ENCODE data around the gene SERTAD1.
A peak's percentile ranks its signal among the peaks of the same experiment; 100 is the strongest.
"Not testable (repeated sequence)": the region's sequence is repeated elsewhere in the genome, so short reads cannot be mapped to it uniquely, and the experiment has no call there.

SERTAD1 gene

GRCh38 chr19:40421993-40422747 lies 3.6 kb downstream of the SERTAD1 start:
- DNase-seq, result no peak

- DNase-seq, result peak; percentile 69 to 78
Observed at GRCh38 chr19:40420766-40421765, 4.7 kb downstream of the SERTAD1 start.

GRCh38 chr19:40420451-40420765 lies 5.4 kb downstream of the SERTAD1 start:
- no peak for DNase-seq

DNA sequence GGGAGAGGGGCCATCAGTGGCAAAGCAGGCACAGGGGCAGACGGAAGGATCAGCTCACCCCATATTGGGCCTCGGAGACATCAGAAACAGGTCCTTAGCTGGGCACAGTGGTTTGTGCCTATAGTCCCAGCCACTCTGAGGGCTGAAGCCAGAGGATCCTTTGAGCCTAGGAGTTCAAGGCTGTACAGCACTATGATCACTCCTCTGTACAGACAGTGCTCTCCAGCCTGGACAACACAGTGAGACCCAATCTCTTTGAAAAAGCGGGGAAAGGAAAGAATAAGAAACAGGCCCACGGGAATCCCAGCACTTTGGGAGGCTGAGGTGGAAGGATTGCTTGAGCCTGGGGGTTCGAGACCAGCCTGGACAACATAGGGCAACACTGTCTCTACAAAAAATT lies 6.0 kb downstream of the SERTAD1 start:
- no peak for DNase-seq

DNA sequence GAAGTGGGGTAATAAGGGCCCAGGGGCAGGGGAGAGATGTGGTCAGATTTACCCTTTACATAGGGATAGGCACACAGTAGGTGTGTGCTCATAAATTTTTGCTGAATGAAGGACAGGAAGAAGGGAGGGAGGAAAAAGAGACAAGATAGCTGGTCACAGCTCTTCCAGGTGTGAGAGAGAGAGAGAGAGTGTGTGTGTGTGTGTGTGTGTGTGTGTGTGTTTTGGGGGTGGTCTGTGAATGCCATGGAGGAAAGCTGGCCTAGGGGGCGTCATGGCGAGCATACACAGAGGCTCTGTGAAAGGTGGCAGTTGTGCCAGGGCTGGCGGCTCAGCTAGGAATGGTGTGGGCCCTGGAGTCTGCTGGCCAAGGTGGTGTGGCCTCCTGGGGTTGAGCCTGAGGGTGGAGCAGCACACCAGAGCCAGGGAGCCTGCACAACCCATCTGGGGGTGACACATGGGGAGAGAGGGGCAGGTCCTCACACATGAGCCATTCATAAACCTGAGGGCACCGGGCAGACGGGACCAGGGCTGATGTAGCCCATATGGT lies 6.7 kb downstream of the SERTAD1 start:
- no peak for DNase-seq

GRCh38 chr19:40418040-40418439 lies 7.8 kb downstream of the SERTAD1 start:
- no peak for DNase-seq

DNA sequence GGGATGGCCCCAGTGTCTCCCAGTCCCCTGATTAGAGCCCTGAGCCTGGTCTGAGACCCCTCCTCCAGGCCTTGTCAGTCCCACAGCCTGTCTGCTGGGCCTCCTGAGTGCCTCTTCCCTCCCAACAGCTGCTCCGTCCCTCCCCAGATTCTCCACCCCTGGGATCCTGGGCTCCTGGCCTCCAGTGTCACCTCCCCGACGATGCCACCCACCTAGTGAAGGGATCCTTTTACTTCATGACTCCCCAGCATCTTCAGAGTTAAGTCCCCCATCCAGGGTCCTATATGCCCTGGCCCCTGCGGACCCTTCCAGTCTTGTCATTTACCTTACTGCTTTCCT lies 8.2 kb downstream of the SERTAD1 start:
- DNase-seq, result no peak

GRCh38 chr19:40416918-40417642 lies 8.7 kb downstream of the SERTAD1 start:
- DNase-seq, result no peak

GRCh38 chr19:40415768-40416167 lies 10.0 kb downstream of the SERTAD1 start:
- DNase-seq, result no peak

DNA sequence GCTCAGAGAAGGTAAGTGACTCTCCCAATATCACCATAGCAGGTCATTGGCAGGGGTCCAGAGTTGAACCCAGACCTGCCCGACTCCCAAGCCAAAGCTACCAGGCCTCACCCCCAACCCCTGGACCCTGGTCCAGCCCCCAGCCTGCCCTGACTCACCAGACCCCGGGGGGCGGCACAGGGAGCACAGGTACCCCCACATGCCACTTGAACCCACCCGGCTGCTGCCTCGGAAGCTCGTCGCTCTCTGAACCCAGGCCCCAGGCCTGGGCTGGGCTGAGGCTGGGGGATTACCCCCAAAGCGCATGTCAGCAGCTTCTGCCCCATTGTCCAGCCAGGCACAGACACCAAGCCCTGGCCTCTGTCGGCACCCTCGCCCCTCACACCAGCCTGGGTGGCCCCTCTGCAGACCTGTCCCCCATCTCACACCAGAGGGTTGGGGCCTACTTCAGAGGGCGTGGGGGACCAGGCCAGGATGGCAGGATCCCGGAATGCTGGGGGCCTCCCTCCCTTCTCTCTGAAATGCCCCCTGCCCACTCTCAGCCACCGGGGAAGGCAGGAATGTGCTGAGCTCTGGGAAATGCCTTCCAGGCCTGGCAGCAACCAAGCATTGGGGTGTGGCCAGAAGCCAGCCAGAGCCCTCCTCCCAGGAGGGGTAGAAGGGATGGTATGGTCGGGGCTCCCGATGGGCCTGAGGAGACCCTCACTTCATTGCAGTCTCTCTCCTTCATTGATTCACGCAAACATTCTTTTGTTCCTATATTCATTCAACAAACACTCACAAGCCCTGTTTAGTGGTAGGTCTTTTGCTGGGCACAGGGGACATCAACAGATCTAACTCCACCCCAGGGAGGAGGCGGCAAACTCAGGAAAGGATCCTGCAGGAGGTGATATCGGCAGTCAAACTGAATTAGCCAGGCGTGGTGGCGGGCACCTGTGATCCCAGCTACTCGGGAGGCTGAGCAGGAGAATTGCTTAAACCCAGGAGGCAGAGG lies 11.0 kb downstream of the SERTAD1 start:
- no peak for DNase-seq

DNA sequence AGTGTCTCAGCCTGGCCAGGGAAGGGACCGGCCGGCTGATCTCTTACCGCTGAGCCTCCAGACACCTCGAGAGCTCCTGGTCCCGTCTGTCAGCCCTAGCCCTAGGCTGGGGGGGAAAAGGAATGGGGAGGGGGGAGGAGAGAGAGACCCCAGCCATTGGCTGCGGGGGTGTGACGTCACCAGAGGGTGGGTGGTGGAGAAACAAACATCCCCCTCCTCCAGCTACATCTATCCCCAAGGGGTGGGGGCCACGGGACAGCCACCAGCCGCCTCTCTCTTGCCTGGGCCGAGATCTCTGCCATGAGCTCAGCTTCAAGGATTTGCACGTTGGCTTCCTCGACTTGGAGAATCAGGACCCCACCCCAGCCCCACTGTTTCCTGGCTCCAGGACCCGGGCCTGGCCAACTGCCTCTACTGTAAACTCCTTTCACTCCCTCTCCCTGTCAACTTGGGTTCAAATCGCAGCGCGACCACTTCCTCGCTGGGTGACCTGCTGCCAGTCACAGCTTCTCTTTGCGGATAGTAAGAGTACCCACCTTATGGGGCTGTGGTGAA lies 12.4 kb downstream of the SERTAD1 start, which contains the start of gene PRX:
TSS of gene PRX (minus strand) at position 88 of the 555 bp plus-strand sequence. CDS start 5,446 bp downstream, outside the sequence.
- no peak for DNase-seq

- no peak for DNase-seq
Observed at GRCh38 chr19:40412866-40413265, 12.9 kb downstream of the SERTAD1 start.

- DNase-seq, result no peak
Observed at GRCh38 chr19:40411958-40412499, 13.8 kb downstream of the SERTAD1 start.

DNA sequence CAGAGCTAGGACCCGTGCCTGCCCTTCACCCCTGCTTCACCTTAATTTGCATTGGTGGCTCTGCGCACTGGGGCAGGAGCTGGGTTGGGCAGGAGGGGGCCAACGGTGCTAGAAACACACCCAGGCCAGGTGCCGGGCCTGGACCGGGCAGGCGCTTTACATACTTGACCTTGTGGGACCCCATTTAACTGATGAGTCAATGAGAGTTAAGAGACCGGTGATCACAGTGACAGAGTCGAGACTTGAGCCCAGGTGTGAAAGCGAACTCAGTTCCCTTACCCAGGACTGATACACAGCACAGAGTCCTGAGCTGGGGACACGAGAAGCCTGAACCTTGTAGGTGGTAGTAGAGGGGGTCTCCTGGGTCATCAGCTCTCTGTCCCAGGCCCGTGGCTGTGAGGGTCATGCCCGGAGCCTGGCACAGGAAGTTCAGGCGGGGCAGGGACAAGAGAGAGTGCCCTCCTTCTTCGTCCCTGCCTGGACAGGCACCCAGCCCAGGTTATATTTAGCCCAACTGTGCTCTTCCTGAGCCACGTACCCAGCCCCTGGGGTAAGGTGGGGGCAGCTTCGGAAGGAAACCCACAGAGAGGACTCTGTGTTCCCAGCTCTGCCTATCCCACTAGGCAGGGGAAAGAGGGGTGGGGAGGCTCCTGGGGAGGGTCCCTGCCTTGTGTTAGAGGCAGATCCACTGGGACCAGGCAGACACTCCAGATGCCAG lies 14.5 kb downstream of the SERTAD1 start:
- no peak for DNase-seq

DNA sequence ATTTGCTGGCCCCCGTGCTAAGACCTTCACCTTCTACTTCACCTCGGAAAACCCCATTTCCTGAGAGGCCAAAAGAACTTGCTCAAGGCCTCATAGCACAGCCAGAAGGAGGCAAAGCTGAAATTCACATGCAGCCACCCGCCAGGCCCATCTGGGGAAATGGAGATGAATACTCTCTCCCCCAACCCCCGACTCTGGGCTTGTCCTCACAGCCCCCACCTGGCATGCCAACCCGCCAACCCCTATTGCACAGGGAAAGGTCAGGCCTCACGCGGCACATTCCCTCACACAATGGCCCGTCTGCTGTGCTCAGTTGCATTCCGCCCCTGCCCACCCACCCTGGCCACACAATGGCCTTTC lies 15.8 kb downstream of the SERTAD1 start:
- no peak for DNase-seq

DNA sequence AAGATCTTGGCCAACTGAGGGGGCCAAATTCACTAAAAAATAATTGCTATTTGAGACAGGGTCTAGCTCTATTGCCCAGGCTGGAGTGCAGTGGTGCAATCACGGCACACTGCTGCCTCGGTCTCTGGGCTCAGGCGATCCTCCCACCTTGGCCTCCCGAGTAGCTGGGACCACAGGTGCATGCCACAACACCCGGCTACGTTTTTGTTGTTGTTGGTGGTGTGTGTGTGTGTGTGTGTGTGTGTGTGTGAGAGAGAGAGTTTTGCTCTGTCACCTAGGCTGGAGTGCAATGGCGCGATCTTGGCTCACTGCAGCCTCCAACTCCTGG lies 17.2 kb downstream of the SERTAD1 start:
- DNase-seq, result not testable (repeated sequence)

GRCh38 chr19:40407714-40408597 lies 17.8 kb downstream of the SERTAD1 start:
- DNase-seq, result no peak

DNA sequence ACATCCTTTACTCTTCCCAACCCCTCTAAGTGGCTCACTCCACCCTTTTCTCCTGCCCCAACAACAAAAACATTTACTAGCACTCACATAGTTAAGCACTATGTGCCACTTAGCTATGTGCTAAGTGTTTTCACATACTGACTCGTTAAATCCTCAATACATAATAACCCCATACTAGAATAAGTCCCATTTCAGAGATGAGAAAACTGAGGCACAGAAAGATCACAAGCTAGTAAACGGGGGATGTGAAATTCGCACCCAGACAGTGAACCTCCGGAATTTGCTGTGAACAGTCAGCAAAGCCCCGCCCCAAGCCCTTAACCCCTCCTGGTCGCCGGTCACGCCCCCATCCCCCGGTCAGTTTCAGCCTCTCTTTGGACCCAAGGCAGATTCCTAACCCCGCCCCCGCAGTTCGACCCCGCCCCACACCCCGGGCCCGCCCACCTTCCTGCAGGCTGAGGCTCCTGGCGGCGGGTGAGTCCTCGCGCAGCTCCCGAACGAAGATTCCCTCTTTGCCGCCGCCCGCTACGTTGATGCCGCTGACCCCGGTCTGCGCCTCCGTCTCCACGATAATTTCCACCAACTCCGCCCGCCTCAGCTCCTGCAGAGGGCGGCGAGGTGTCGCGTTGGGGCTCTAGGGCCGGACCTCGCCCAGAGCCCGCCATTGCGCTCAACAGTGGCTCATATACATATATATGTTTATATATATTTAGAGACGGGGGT lies 22.4 kb downstream of the SERTAD1 start:
- DNase-seq, result peak; percentile 88

GRCh38 chr19:40400559-40400958 lies 25.2 kb downstream of the SERTAD1 start:
- DNase-seq, result no peak

Data from CD4-positive, alpha-beta T cell treated with Interleukin-4 for 1 hour (primary cell).